ENCODE measurements around the gene HSD17B12. TPM values are rescaled to one million over a fixed set of nuclear protein-coding genes. Genes with fewer than 3 reads are reported as not detected.

Gene HSD17B12
- 84.9 and 91.8 TPM in 2 replicates for total RNA-seq
- long read RNA-seq, transcript HSD17B12-201 (11 exons, 2,571 nt) = major isoform, 119 of 146 reads
- long read RNA-seq, partial matches to known transcripts = 5 of 146 reads
- long read RNA-seq, other reads (novel, unspliced or antisense) = 21 of 146 reads

GRCh38 chr11:43680521-43681400 is at the start of gene HSD17B12:
Gene HSD17B12 (plus strand): TSS chr11:43680738. CDS start chr11:43680828, 90 bp downstream.
- Mint-ChIP-seq H3K9me3 (ENCODE audit: low read depth) (no peaks in the 10 kb centered on the region), H3K4me3 (ENCODE audit: low read depth) (peak within 1 kb of the TSS; percentile 94), H3K27me3 (peaks cover 3% of the 10 kb centered on the region), H3K4me1 (ENCODE audit: low read depth) (peaks cover 21% of the 10 kb centered on the region), H3K27ac (peak within 1 kb of the TSS; percentile 100), H3K36me3 (ENCODE audit: insufficient read depth) (peaks cover 27% of the 10 kb centered on the region)
- TF ChIP-seq CTCF (IDR thresholded peaks at IDR 0.05; ENCODE audit: unreplicated experiment) = peak; percentile 7
- peak; percentile 98 for DNase-seq (ENCODE audit: low spot score, unreplicated experiment)

GRCh38 chr11:43631732-43632131 is 48.8 kb upstream of the HSD17B12 start:
- H3K4me3 Mint-ChIP-seq (ENCODE audit: low read depth) = no peak overlapping the region
- TF ChIP-seq CTCF (IDR thresholded peaks at IDR 0.05; ENCODE audit: unreplicated experiment) = no peak
- H3K36me3 Mint-ChIP-seq (ENCODE audit: insufficient read depth) = no peaks in the 10 kb centered on the region
- peaks cover 58% of the 10 kb centered on the region for H3K27me3 Mint-ChIP-seq
- no peak for DNase-seq (ENCODE audit: low spot score, unreplicated experiment)
- no peaks in the 10 kb centered on the region for H3K9me3 Mint-ChIP-seq (ENCODE audit: low read depth)
- H3K4me1 Mint-ChIP-seq (ENCODE audit: low read depth) = no peaks in the 10 kb centered on the region
- no peak overlapping the region for H3K27ac Mint-ChIP-seq

- peaks cover 56% of the 10 kb centered on the region for H3K27me3 Mint-ChIP-seq
- no peak overlapping the region for H3K4me3 Mint-ChIP-seq (ENCODE audit: low read depth)
- no peak overlapping the region for H3K27ac Mint-ChIP-seq
- H3K4me1 Mint-ChIP-seq (ENCODE audit: low read depth) = no peaks in the 10 kb centered on the region
- H3K9me3 Mint-ChIP-seq (ENCODE audit: low read depth) = no peaks in the 10 kb centered on the region
- DNase-seq (ENCODE audit: low spot score, unreplicated experiment) = no peak
- H3K36me3 Mint-ChIP-seq (ENCODE audit: insufficient read depth) = no peaks in the 10 kb centered on the region
- TF ChIP-seq CTCF (IDR thresholded peaks at IDR 0.05; ENCODE audit: unreplicated experiment) = no peak
Observed at GRCh38 chr11:43632181-43632580, 48.4 kb upstream of the HSD17B12 start.

GRCh38 chr11:43638717-43639116 is 41.8 kb upstream of the HSD17B12 start:
- Mint-ChIP-seq H3K4me1 (ENCODE audit: low read depth) (peaks cover 2% of the 10 kb centered on the region), H3K4me3 (ENCODE audit: low read depth) (no peak overlapping the region), H3K27ac (no peak overlapping the region), H3K9me3 (ENCODE audit: low read depth) (no peaks in the 10 kb centered on the region), H3K27me3 (peaks cover 50% of the 10 kb centered on the region), H3K36me3 (ENCODE audit: insufficient read depth) (no peaks in the 10 kb centered on the region)
- no peak for DNase-seq (ENCODE audit: low spot score, unreplicated experiment)
- no peak for TF ChIP-seq CTCF (IDR thresholded peaks at IDR 0.05; ENCODE audit: unreplicated experiment)

GRCh38 chr11:43639224-43639623 is 41.3 kb upstream of the HSD17B12 start:
- no peak overlapping the region for H3K27ac Mint-ChIP-seq
- no peaks in the 10 kb centered on the region for H3K36me3 Mint-ChIP-seq (ENCODE audit: insufficient read depth)
- H3K27me3 Mint-ChIP-seq = peaks cover 48% of the 10 kb centered on the region
- no peak overlapping the region for H3K4me3 Mint-ChIP-seq (ENCODE audit: low read depth)
- H3K4me1 Mint-ChIP-seq (ENCODE audit: low read depth) = peaks cover 4% of the 10 kb centered on the region
- no peak for TF ChIP-seq CTCF (IDR thresholded peaks at IDR 0.05; ENCODE audit: unreplicated experiment)
- no peak for DNase-seq (ENCODE audit: low spot score, unreplicated experiment)
- no peaks in the 10 kb centered on the region for H3K9me3 Mint-ChIP-seq (ENCODE audit: low read depth)

Data from progenitor cell of endocrine pancreas (in vitro differentiated cells).